Measurements from ENCODE around the gene SHQ1.

DNA sequence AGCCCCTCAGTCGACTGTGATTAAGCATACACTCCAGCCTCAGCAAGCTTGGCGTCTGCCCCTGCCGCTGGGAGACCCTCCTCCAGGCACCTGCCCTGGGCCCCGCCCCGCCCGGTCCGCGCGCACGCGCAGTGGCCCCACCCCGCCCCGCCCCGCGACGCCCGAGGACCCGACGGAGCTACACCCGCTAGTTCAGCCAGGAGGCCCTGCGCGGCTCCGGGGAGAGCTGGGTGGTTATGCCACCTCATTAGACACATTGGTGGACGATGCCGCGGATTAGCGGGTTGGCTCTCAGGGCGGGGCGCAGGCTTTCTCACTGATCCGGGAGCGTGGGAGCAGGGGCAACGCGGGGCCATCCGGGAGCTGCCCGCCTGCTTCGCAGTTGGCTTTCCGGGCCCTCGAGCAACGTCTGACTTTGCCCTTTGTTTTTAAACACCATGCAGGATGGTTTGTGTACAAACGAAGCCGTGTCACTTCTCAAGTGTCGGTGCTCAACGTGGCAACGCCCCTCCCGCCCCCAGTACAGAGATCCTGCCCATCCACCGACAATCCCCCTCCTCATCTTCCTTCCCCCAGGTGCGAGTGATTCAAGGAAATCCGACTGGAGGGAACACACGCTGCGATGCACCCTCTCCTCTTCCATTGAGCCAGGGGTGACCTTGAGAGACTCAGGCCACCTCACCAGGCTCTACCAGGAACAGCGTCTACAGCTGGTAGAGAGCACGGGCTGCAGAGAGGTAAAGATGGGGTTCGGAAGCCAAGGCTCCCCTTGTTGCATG, 109.3 kb downstream of the SHQ1 start:
- TF ChIP-seq POLR2A (IDR thresholded peaks at IDR 0.05), result no peak
- TF ChIP-seq, protein P1, sequence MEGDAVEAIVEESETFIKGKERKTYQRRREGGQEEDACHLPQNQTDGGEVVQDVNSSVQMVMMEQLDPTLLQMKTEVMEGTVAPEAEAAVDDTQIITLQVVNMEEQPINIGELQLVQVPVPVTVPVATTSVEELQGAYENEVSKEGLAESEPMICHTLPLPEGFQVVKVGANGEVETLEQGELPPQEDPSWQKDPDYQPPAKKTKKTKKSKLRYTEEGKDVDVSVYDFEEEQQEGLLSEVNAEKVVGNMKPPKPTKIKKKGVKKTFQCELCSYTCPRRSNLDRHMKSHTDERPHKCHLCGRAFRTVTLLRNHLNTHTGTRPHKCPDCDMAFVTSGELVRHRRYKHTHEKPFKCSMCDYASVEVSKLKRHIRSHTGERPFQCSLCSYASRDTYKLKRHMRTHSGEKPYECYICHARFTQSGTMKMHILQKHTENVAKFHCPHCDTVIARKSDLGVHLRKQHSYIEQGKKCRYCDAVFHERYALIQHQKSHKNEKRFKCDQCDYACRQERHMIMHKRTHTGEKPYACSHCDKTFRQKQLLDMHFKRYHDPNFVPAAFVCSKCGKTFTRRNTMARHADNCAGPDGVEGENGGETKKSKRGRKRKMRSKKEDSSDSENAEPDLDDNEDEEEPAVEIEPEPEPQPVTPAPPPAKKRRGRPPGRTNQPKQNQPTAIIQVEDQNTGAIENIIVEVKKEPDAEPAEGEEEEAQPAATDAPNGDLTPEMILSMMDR (IDR thresholded peaks at IDR 0.05), result no peak
